ENCODE measurements around the gene ZFYVE9.

GRCh38 chr1:52341655-52342260 is 199.9 kb downstream of the ZFYVE9 start:
- TF ChIP-seq L3MBTL2 (conservative IDR thresholded peaks at IDR 0.05): no peak
- TF ChIP-seq FOXM1 (IDR thresholded peaks at IDR 0.05; ENCODE audit: borderline replicate concordance): no peak
- TF ChIP-seq NFRKB (IDR thresholded peaks at IDR 0.05): no peak
- TF ChIP-seq HDGF (IDR thresholded peaks at IDR 0.05; ENCODE audit: borderline replicate concordance): no peak
